VCaP (cell line): ENCODE results near the gene TRIM51.
"Not testable (repeated sequence)": the region's sequence is repeated elsewhere in the genome, so short reads cannot be mapped to it uniquely, and the experiment has no call there.

Experiments
- H3K27ac ChIP-seq: fragments of 450-650 bp; 2 replicates; pipeline ENCODE4 v1.5.1; 2017
- TF ChIP-seq, protein P1 (sequence below): fragments of 450-650 bp; conservative IDR thresholded peaks from 2 replicates; pipeline ENCODE4 v1.5.1; 2017; ENCODE audit warnings: mild to moderate bottlenecking, moderate library complexity

TRIM51 gene, protein sequence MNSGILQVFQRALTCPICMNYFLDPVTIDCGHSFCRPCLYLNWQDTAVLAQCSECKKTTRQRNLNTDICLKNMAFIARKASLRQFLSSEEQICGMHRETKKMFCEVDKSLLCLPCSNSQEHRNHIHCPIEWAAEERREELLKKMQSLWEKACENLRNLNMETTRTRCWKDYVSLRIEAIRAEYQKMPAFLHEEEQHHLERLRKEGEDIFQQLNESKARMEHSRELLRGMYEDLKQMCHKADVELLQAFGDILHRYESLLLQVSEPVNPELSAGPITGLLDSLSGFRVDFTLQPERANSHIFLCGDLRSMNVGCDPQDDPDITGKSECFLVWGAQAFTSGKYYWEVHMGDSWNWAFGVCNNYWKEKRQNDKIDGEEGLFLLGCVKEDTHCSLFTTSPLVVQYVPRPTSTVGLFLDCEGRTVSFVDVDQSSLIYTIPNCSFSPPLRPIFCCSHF

DNA sequence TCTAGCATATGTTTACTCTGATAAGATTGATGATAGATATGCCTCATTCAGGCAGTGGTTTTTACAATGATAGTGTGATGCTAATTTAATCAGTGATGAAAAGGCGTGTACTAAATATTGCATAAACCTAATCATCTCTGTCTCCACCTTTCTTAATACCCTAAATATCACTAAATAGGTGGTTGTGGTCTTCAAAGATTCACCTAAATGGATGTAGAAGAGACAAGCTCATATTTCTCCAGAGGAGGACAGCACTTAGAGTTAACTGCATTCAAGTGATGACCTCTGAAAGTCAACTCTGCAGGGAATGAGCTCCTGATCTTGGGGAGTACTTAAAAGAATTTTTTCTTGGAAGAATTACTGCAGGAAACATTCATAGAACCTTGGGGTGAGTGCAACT lies at the start of gene TRIM51:
Gene TRIM51, plus strand, starts transcription at position 301 of the 400 bp plus-strand sequence. CDS start 2,132 bp downstream, outside the sequence.
- H3K27ac ChIP-seq: not testable (repeated sequence)

DNA sequence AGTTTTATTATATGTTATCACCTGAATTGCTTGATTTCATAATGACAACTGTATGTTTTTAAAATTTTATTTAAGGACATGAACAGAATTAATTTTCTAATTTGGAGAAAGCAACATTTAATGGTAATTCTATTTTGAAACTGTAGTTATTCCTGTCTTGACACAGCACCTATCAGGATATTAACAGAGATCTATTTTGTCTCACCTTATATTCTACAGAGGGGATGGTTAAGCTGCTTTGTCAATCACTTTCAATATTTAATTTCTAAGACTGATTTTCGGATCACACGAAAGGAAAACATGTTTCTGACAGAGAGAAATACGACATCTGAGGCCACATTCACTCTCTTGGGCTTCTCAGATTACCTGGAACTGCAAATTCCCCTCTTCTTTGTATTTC lies 44.6 kb upstream of the TRIM51 start, which contains the start of gene OR5D16:
Gene OR5D16, plus strand, starts transcription at position 301 of the 400 bp plus-strand sequence. Its CDS starts 0 bp downstream, at position 301.
- TF ChIP-seq, protein P1, sequence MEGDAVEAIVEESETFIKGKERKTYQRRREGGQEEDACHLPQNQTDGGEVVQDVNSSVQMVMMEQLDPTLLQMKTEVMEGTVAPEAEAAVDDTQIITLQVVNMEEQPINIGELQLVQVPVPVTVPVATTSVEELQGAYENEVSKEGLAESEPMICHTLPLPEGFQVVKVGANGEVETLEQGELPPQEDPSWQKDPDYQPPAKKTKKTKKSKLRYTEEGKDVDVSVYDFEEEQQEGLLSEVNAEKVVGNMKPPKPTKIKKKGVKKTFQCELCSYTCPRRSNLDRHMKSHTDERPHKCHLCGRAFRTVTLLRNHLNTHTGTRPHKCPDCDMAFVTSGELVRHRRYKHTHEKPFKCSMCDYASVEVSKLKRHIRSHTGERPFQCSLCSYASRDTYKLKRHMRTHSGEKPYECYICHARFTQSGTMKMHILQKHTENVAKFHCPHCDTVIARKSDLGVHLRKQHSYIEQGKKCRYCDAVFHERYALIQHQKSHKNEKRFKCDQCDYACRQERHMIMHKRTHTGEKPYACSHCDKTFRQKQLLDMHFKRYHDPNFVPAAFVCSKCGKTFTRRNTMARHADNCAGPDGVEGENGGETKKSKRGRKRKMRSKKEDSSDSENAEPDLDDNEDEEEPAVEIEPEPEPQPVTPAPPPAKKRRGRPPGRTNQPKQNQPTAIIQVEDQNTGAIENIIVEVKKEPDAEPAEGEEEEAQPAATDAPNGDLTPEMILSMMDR: no peak
- H3K27ac ChIP-seq: no peak within 1 kb of the TSS

DNA sequence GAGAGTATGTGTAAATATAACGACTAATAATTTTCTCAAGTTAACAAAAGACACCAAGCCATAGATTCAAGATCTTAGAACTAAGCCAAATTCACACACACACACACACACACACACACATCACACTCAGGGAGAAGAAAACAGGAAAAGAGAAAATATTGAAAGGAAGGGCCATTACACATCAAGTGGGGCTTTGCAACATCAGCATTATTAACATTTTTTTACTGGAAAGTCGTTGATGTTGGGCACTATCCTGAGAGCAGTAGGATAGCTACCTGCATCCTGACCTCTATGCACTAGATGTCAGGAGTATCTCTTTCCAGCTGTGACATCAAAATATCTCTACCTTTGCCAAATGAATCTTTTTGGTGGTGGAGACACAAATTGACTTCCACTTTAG lies 35.6 kb upstream of the TRIM51 start:
- no peak overlapping the region for H3K27ac ChIP-seq
- TF ChIP-seq, protein P1: no peak

DNA sequence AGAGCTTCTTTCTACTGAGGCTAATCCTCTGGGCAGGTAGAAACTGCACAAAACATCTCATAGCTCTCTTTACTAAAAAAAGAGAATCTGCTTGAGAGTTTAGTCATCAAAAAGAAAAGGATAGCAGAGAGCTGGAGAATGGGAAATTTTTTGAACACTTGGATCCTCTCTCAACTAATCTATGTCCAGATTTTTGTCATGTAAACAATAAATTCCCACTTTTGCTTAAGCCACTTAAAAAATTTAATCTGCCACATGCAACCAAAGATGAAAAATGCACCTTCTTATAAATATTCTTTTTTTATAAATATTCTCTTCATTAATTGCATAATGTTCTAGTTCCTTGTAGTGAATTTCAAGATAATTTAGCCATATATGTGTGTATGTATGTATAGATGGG lies 34.1 kb upstream of the TRIM51 start:
- TF ChIP-seq, protein P1: no peak
- H3K27ac ChIP-seq: no peak overlapping the region

DNA sequence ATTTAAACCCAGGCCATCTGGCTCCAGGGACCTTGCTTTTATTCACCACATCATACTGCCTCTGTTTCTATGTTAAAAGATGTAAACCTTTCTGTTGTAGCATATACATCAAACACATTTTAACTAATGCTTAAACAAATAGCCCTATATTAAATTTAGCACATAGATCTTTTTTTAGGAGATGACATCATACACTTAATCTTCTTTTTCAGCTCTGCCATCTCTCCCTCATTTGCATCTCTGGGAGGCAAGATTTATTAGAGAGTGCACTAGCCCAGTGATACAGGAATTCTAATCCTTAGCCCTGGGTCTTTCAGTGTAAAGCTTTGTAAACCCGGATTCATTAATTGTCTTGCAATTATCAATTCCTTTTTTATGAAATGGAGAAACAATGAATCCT lies 31.0 kb upstream of the TRIM51 start:
- TF ChIP-seq, protein P1: no peak
- H3K27ac ChIP-seq: no peak overlapping the region

DNA sequence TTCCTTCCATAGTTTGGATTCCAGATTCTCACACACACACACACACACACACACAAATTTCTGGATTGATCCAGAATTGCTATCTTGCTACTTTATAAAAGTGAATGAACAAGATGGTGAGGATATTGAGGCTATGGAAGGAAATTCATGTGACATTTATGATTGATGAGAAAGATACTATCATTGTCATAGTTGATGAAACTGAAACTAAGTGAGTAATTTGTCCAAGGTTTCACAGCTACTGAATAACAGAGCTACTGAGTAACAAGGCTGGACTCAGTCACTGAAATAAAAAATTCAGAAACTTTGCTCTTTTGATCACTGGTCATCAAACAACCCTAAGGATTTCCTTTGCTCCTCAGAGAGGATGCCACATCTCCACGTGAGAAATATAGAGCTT lies 28.4 kb upstream of the TRIM51 start:
- TF ChIP-seq, protein P1: no peak
- H3K27ac ChIP-seq: no peak overlapping the region

DNA sequence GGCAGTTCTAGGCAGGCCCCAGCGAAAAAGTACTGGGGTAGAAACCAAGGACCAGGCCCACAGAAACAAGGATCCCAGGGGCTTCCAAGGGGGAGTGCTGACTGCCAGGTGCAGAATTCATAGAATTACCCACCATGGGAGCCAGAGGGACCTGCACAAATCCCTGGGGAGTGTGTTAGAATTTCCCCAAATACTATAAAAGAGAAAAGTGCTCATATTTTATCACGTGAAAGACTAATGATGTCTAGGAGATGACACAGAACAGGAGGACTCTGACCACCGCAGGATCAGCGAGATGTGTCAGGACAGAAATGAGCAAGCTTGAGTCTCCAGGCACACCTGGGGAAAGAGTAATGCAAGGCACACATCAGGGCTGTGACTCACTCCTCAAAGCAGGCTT lies 15.7 kb upstream of the TRIM51 start:
- H3K27ac ChIP-seq: not testable (repeated sequence)

DNA sequence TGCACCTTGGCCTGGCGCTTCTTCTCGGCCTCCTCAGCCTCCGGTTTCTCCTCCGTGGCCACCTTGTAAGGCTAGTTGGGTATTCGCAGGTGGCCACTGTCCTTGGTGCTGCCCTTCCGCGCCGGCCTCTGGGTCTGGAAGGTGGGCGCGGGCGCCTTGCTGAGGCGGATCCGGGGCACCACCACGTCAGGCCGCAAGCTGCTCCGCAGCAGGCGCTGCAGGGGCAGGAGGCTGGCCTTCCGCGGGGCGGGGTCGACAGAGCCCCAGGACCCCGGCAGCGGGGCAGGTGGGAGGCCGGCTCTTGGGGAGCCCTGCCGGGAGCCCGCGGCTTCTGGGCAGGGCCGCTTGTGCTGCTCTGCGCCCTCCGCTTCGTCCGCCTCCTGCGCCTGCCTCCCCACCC lies 10.4 kb upstream of the TRIM51 start:
- H3K27ac ChIP-seq: not testable (repeated sequence)

DNA sequence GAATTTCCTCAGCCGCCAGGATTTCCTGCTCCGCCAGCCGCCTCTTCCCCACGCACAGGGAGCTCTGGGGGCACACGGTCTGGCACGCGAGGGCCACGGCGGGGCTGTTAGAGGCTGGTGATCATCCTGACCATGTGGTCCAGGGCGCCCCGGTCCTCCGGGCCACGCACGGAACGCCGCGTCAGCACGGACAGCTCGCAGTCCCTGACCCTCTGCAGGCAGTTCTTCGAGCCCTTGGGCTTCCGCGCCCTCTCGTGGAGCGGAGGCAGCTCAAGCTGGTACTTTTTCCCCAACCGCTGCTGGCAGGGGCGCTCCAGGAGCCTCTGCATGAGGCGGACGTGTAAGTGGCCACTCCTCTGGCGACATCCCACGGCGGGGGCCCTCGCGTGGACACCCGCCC lies 10.0 kb upstream of the TRIM51 start:
- H3K27ac ChIP-seq: not testable (repeated sequence)

DNA sequence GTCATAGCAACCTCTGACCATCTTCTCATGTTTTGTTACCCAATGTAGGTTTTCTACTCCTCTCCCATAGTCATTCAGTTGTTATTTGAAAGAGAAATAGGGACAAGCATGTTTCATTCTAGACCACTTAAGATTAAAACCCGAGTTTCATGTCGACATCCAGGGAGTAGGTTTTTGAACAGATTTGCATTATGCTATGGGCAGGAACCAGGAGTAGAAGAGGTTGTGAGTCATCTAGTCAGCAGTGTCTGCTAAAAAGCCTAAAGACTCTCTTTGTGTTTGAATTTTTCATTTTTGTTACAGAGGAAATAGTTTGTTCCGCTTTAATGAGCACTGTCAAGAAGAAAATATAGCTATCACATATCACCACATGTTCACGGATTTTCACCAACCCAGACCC lies 1.9 kb downstream of the TRIM51 start:
- not testable (repeated sequence) for H3K27ac ChIP-seq

DNA sequence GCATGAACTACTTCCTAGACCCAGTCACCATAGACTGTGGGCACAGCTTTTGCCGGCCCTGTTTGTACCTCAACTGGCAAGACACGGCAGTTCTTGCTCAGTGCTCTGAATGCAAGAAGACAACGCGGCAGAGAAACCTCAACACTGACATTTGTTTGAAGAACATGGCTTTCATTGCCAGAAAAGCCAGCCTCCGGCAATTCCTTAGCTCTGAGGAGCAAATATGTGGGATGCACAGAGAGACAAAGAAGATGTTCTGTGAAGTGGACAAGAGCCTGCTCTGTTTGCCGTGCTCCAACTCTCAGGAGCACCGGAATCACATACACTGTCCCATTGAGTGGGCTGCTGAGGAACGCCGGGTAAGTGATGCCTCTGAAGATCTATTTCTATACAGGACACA lies 2.4 kb downstream of the TRIM51 start:
- H3K27ac ChIP-seq: not testable (repeated sequence)
